WTC11 (cell line): ENCODE data around the gene RPS5. TPM values are rescaled to one million over a fixed set of nuclear protein-coding genes. Genes with fewer than 3 reads are reported as not detected.

Experiments
- ATAC-seq: fragments of 200-7000 bp; cut with Tn5 transposase; 2 replicates; pipeline ENCODE4 v1.10.0; 2021; ENCODE audit warnings: mild to moderate bottlenecking, moderate library complexity
- CTCF ChIA-PET: fragments of 300-600 bp; sonication (Branson Sonifier 250); formaldehyde crosslinking; loops from one replicate; lab custom pipeline; 2021; ENCODE audit warnings: antibody characterized with exemption; lab: Charles Lee
- POLR2A ChIA-PET: fragments of 350-600 bp; sonication (Branson Sonifier 250); formaldehyde crosslinking; loops from one replicate; lab custom pipeline; 2021; ENCODE audit warnings: antibody characterized with exemption; lab: Charles Lee
- DNase-seq: peaks from one replicate; pipeline ENCODE4 v3.0.0; 2021; ENCODE audit warnings: low spot score
- H3K27ac Mint-ChIP-seq: 2 replicates; pipeline ENCODE4 v1.8.0; 2021; ENCODE audit warnings: mixed read lengths
- H3K27me3 Mint-ChIP-seq: 2 replicates; pipeline ENCODE4 v1.8.0; 2021; ENCODE audit warnings: low read depth, mild to moderate bottlenecking, moderate library complexity, mixed read lengths
- H3K36me3 Mint-ChIP-seq: 2 replicates; pipeline ENCODE4 v1.8.0; 2021; ENCODE audit warnings: mixed read lengths
- H3K4me1 Mint-ChIP-seq: 2 replicates; pipeline ENCODE4 v1.8.0; 2022; ENCODE audit warnings: mixed read lengths
- H3K4me3 Mint-ChIP-seq: 2 replicates; pipeline ENCODE4 v1.8.0; 2021; ENCODE audit warnings: mild to moderate bottlenecking, moderate library complexity, mixed read lengths
- H3K9me3 Mint-ChIP-seq: 2 replicates; pipeline ENCODE4 v1.8.0; 2021; ENCODE audit warnings: mixed read lengths
- CREB1 ChIP-seq: sonication (generic); formaldehyde crosslinking; IDR thresholded peaks from 2 replicates; pipeline ENCODE4 v1.8.0; 2023; ENCODE audit warnings: mild to moderate bottlenecking, missing genetic modification reagents
- ELF4 ChIP-seq: sonication (generic); formaldehyde crosslinking; IDR thresholded peaks from 2 replicates; pipeline ENCODE4 v1.8.1; 2022; ENCODE audit warnings: low read depth, mild to moderate bottlenecking, moderate library complexity, missing genetic modification reagents
- FOXJ3 ChIP-seq: sonication (generic); formaldehyde crosslinking; IDR thresholded peaks from 2 replicates; pipeline ENCODE4 v1.9.0; 2021; ENCODE audit warnings: missing genetic modification reagents, mild to moderate bottlenecking, borderline replicate concordance
- FOXP1 ChIP-seq: sonication (generic); formaldehyde crosslinking; IDR thresholded peaks from 2 replicates; pipeline ENCODE4 v1.8.0; 2022; ENCODE audit warnings: missing genetic modification reagents, mild to moderate bottlenecking, moderate library complexity, borderline replicate concordance
- IRF2 ChIP-seq: sonication (generic); formaldehyde crosslinking; IDR thresholded peaks from 2 replicates; pipeline ENCODE4 v1.8.0; 2022; ENCODE audit warnings: low read depth, missing genetic modification reagents, borderline replicate concordance
- NR3C1 ChIP-seq: sonication (generic); formaldehyde crosslinking; conservative IDR thresholded peaks from 2 replicates; pipeline ENCODE4 v1.8.1; 2023; ENCODE audit warnings: low read depth, mild to moderate bottlenecking, missing genetic modification reagents
- SMAD4 ChIP-seq: sonication (generic); formaldehyde crosslinking; IDR thresholded peaks from 2 replicates; pipeline ENCODE4 v1.8.0; 2022; ENCODE audit warnings: mild to moderate bottlenecking, missing genetic modification reagents
- STAT6 ChIP-seq: sonication (generic); formaldehyde crosslinking; conservative IDR thresholded peaks from 2 replicates; pipeline ENCODE4 v1.8.1; 2023; ENCODE audit warnings: mild to moderate bottlenecking, low read depth, missing genetic modification reagents, moderate library complexity
- TEAD1 ChIP-seq: sonication (generic); formaldehyde crosslinking; IDR thresholded peaks from 2 replicates; pipeline ENCODE4 v1.8.0; 2022; ENCODE audit warnings: mild to moderate bottlenecking, missing genetic modification reagents
- TP53 ChIP-seq: sonication (generic); formaldehyde crosslinking; IDR thresholded peaks from 2 replicates; pipeline ENCODE4 v1.8.1; 2023; ENCODE audit warnings: mild to moderate bottlenecking, missing genetic modification reagents
- ZNF232 ChIP-seq: sonication (generic); formaldehyde crosslinking; IDR thresholded peaks from 2 replicates; pipeline ENCODE4 v1.8.0; 2022; ENCODE audit warnings: mild to moderate bottlenecking, missing genetic modification reagents
- ZNF263 ChIP-seq: sonication (generic); formaldehyde crosslinking; IDR thresholded peaks from 2 replicates; pipeline ENCODE4 v1.8.1; 2022; ENCODE audit warnings: low read depth, mild to moderate bottlenecking, moderate library complexity, missing genetic modification reagents
- ZNF396 ChIP-seq: fragments of 250-450 bp; sonication (Bioruptor Pico); IDR thresholded peaks from 2 replicates; pipeline ENCODE4 v1.8.0; 2021; ENCODE audit warnings: mild to moderate bottlenecking, moderate library complexity, borderline replicate concordance
- ZNF423 ChIP-seq: fragments of 250-450 bp; sonication (Bioruptor Pico); IDR thresholded peaks from 2 replicates; pipeline ENCODE4 v2.1.2; 2022; ENCODE audit warnings: mild to moderate bottlenecking, moderate library complexity
- total RNA-seq: library from RNA; stranded (reverse); gene quantifications from 3 replicates; pipeline ENCODE4 v1.2.3, GENCODE V29; 2021
- TF ChIP-seq, protein P1 (sequence below): sonication (generic); formaldehyde crosslinking; IDR thresholded peaks from 2 replicates; pipeline ENCODE4 v1.8.1; 2022; ENCODE audit warnings: mild to moderate bottlenecking, missing genetic modification reagents, moderate library complexity, borderline replicate concordance
- TF ChIP-seq, protein P2 (sequence below): sonication (generic); formaldehyde crosslinking; IDR thresholded peaks from 2 replicates; pipeline ENCODE4 v1.8.1; 2022; ENCODE audit warnings: mild to moderate bottlenecking, moderate library complexity, missing genetic modification reagents
- TF ChIP-seq, protein P3 (sequence below): sonication (generic); formaldehyde crosslinking; IDR thresholded peaks from 2 replicates; pipeline ENCODE4 v1.8.0; 2022; ENCODE audit warnings: mild to moderate bottlenecking, missing genetic modification reagents
- TF ChIP-seq, protein P4 (sequence below): sonication (generic); formaldehyde crosslinking; IDR thresholded peaks from 2 replicates; pipeline ENCODE4 v1.8.1; 2023; ENCODE audit warnings: mild to moderate bottlenecking, missing genetic modification reagents
- TF ChIP-seq, protein P5 (sequence below): fragments of 250-450 bp; sonication (Bioruptor Pico); IDR thresholded peaks from 2 replicates; pipeline ENCODE4 v1.9.0; 2021; ENCODE audit warnings: moderate library complexity, mild to moderate bottlenecking, inconsistent platforms, borderline replicate concordance
- TF ChIP-seq, protein P6 (sequence below): sonication (generic); formaldehyde crosslinking; IDR thresholded peaks from 2 replicates; pipeline ENCODE4 v1.8.1; 2023; ENCODE audit warnings: mild to moderate bottlenecking, missing genetic modification reagents, moderate library complexity

The RPS5 gene
- total RNA-seq, 1 experiment from 2014 or later, result 1,502 TPM

GRCh38 chr19:58406818-58407657, 20.0 kb downstream of the RPS5 start (continued):
- TF ChIP-seq, protein P1, sequence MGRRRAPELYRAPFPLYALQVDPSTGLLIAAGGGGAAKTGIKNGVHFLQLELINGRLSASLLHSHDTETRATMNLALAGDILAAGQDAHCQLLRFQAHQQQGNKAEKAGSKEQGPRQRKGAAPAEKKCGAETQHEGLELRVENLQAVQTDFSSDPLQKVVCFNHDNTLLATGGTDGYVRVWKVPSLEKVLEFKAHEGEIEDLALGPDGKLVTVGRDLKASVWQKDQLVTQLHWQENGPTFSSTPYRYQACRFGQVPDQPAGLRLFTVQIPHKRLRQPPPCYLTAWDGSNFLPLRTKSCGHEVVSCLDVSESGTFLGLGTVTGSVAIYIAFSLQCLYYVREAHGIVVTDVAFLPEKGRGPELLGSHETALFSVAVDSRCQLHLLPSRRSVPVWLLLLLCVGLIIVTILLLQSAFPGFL (CRISPR knock-in tag), result no peak

GRCh38 chr19:58407658-58408151, 20.6 kb downstream of the RPS5 start:
- H3K27ac Mint-ChIP-seq, result peak overlapping the region; percentile 93; the same call in 1 of the 2 replicates
- POLR2A ChIA-PET, result interaction anchor here (1.0 to 1.4 kb wide), 2 partner anchors 12 to 43 kb away, joined by 6 to 7 read pairs; partner anchors contain the start of genes RNF225 and ZNF324B
- no peak for DNase-seq
- H3K36me3 Mint-ChIP-seq, result peaks cover 4% of the 10 kb centered on the region
- TF ChIP-seq TEAD1 (CRISPR knock-in tag) (no peak), TP53 (no peak), FOXP1 (CRISPR knock-in tag) (no peak), NR3C1 (CRISPR knock-in tag) (no peak), SMAD4 (no peak), ZNF396 (CRISPR knock-in tag) (no peak), ZNF232 (CRISPR knock-in tag) (no peak), ZNF263 (CRISPR knock-in tag) (no peak), ZNF423 (CRISPR knock-in tag) (no peak), FOXJ3 (CRISPR knock-in tag) (no peak), CREB1 (no peak), IRF2 (CRISPR knock-in tag) (no peak), ELF4 (CRISPR knock-in tag) (no peak), STAT6 (CRISPR knock-in tag) (no peak)
- TF ChIP-seq, protein P2, sequence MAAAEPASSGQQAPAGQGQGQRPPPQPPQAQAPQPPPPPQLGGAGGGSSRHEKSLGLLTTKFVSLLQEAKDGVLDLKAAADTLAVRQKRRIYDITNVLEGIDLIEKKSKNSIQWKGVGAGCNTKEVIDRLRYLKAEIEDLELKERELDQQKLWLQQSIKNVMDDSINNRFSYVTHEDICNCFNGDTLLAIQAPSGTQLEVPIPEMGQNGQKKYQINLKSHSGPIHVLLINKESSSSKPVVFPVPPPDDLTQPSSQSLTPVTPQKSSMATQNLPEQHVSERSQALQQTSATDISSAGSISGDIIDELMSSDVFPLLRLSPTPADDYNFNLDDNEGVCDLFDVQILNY (CRISPR knock-in tag), result no peak
- TF ChIP-seq, protein P3, sequence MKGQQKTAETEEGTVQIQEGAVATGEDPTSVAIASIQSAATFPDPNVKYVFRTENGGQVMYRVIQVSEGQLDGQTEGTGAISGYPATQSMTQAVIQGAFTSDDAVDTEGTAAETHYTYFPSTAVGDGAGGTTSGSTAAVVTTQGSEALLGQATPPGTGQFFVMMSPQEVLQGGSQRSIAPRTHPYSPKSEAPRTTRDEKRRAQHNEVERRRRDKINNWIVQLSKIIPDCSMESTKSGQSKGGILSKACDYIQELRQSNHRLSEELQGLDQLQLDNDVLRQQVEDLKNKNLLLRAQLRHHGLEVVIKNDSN (CRISPR knock-in tag), result no peak; the same call in 1 of the 2 replicates
- TF ChIP-seq, protein P1 (CRISPR knock-in tag), result no peak
- TF ChIP-seq, protein P4, sequence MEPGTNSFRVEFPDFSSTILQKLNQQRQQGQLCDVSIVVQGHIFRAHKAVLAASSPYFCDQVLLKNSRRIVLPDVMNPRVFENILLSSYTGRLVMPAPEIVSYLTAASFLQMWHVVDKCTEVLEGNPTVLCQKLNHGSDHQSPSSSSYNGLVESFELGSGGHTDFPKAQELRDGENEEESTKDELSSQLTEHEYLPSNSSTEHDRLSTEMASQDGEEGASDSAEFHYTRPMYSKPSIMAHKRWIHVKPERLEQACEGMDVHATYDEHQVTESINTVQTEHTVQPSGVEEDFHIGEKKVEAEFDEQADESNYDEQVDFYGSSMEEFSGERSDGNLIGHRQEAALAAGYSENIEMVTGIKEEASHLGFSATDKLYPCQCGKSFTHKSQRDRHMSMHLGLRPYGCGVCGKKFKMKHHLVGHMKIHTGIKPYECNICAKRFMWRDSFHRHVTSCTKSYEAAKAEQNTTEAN (CRISPR knock-in tag), result no peak
- TF ChIP-seq, protein P5, sequence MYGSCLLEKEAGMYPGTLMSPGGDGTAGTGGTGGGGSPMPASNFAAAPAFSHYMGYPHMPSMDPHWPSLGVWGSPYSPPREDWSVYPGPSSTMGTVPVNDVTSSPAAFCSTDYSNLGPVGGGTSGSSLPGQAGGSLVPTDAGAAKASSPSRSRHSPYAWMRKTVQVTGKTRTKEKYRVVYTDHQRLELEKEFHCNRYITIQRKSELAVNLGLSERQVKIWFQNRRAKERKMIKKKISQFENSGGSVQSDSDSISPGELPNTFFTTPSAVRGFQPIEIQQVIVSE (CRISPR knock-in tag), result no peak
- TF ChIP-seq, protein P6, sequence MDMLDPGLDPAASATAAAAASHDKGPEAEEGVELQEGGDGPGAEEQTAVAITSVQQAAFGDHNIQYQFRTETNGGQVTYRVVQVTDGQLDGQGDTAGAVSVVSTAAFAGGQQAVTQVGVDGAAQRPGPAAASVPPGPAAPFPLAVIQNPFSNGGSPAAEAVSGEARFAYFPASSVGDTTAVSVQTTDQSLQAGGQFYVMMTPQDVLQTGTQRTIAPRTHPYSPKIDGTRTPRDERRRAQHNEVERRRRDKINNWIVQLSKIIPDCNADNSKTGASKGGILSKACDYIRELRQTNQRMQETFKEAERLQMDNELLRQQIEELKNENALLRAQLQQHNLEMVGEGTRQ (CRISPR knock-in tag), result no peak; the same call in 1 of the 2 replicates
- TF ChIP-seq, all 79 proteins: peak for 0
- peaks cover 14% of the 10 kb centered on the region for H3K27me3 Mint-ChIP-seq
- H3K9me3 Mint-ChIP-seq, result no peaks in the 10 kb centered on the region
- peaks cover 18% of the 10 kb centered on the region for H3K4me1 Mint-ChIP-seq
- peak; percentile 3 for ATAC-seq
- H3K4me3 Mint-ChIP-seq, result peak overlapping the region; percentile 91
- CTCF ChIA-PET, result interaction anchor here (0.7 to 1.0 kb wide), 5 partner anchors 13 to 112 kb away, joined by 3 to 7 read pairs (median 5); partner anchors contain the start of genes ZBTB45 and ZNF324B
